ENCODE data around the gene LRRC49.

The LRRC49 gene

GRCh38 chr15:71083349-71083748 lies 190.7 kb downstream of the LRRC49 start:
- in situ Hi-C loops (cut with MboI; ENCODE audit: low sequenced_read_pairs), result no loop called here

GRCh38 chr15:71084264-71084663 lies 191.6 kb downstream of the LRRC49 start:
- in situ Hi-C loops (cut with MboI; ENCODE audit: low sequenced_read_pairs), result no loop called here

- in situ Hi-C loops (cut with MboI; ENCODE audit: low sequenced_read_pairs), result no loop called here
Measured at GRCh38 chr15:71085809-71086208, 193.2 kb downstream of the LRRC49 start.

GRCh38 chr15:71088155-71088554 lies 195.5 kb downstream of the LRRC49 start:
- in situ Hi-C loops (cut with MboI; ENCODE audit: low sequenced_read_pairs), result no loop called here

- in situ Hi-C loops (cut with MboI; ENCODE audit: low sequenced_read_pairs), result no loop called here
Measured at GRCh38 chr15:71088683-71089082, 196.1 kb downstream of the LRRC49 start.

- in situ Hi-C loops (cut with MboI; ENCODE audit: low sequenced_read_pairs), result no loop called here
Measured at GRCh38 chr15:71089801-71090200, 197.2 kb downstream of the LRRC49 start.

GRCh38 chr15:71091601-71092000 lies 199.0 kb downstream of the LRRC49 start:
- in situ Hi-C loops (cut with MboI; ENCODE audit: low sequenced_read_pairs), result no loop called here

- in situ Hi-C loops (cut with MboI; ENCODE audit: low sequenced_read_pairs), result no loop called here
Measured at GRCh38 chr15:71092056-71092600, 199.5 kb downstream of the LRRC49 start.

- in situ Hi-C loops (cut with MboI; ENCODE audit: low sequenced_read_pairs), result no loop called here
Measured at GRCh38 chr15:71093054-71094024, 200.7 kb downstream of the LRRC49 start.

- in situ Hi-C loops (cut with MboI; ENCODE audit: low sequenced_read_pairs), result no loop called here
Measured at GRCh38 chr15:71094137-71094536, 201.5 kb downstream of the LRRC49 start.

- in situ Hi-C loops (cut with MboI; ENCODE audit: low sequenced_read_pairs), result no loop called here
Measured at GRCh38 chr15:71096676-71097075, 204.1 kb downstream of the LRRC49 start.

- in situ Hi-C loops (cut with MboI; ENCODE audit: low sequenced_read_pairs), result no loop called here
Measured at GRCh38 chr15:71097890-71098289, 205.3 kb downstream of the LRRC49 start.

GRCh38 chr15:71098920-71099319 lies 206.3 kb downstream of the LRRC49 start:
- in situ Hi-C loops (cut with MboI; ENCODE audit: low sequenced_read_pairs), result no loop called here

Measured in HL-60/S4 (cell line).